Measurements from ENCODE around the gene ABLIM2.

Gene ABLIM2

GRCh38 chr4:8084712-8085490 lies 73.7 kb downstream of the ABLIM2 start:
- DNase-seq (ENCODE audit: low spot score) = no peak

- DNase-seq (ENCODE audit: low spot score) = no peak
Observed at GRCh38 chr4:8084031-8084660, 74.5 kb downstream of the ABLIM2 start.

DNA sequence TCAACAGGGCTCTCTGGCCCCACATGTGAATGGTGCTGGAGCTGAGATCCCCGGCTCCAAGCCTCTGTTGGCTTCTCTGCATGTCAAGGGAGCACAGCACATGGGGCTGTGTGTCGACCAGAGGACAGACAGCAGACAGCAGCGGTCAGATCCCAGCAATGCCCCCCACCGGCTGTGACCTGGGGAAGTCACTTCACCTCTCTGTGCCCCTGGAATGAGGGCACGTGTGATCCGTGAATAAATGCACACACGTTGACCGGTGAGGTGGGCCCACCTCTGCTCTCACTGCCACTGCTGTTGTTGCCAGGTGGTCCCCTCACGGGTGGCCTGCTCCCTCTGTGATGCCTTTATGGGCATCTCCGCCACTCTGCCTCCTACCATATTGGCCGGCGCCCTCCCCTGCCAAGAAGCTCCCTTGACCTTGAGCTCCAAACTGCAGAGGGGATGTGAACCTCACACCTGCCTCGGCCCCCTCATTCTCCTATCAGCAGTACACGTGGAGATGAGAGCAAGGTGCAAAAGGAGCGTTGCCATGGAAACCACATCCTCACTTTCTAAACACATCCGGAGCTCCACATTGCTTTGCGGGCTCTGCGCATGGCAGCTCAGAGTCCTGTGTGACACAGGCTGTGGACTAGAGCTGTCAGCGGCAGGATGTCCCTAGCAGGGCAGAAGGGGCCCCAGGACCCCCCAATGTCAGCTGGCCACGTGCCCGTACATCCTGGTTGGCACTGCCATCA lies 75.4 kb downstream of the ABLIM2 start:
- DNase-seq (ENCODE audit: low spot score) = no peak

- no peak for DNase-seq (ENCODE audit: low spot score)
Observed at GRCh38 chr4:8082517-8083055, 76.0 kb downstream of the ABLIM2 start.

- DNase-seq (ENCODE audit: low spot score) = no peak
Observed at GRCh38 chr4:8081621-8082516, 76.7 kb downstream of the ABLIM2 start.

DNA sequence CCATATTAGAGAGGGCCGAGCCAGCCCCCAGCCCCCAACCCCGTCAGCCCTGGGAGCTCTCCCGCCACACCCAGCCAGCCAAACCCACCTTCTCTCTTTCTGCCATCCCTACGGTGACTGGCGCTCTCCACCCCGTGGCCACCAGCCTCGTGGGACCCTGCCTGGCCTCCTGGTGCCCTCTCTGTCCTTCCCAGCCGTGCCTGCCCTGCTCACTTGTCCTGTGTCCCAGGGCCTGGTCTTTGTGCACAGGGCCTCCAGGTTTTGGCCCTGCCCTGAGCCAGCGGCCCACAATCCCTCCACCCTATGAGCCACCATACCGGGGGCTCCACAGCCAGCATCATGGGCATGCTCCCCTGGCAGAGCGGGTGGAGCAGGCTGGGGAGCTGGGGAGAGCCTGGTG lies 77.4 kb downstream of the ABLIM2 start:
- no peak for DNase-seq (ENCODE audit: low spot score)

- DNase-seq (ENCODE audit: low spot score) = no peak
Observed at GRCh38 chr4:8080754-8081065, 77.9 kb downstream of the ABLIM2 start.

DNA sequence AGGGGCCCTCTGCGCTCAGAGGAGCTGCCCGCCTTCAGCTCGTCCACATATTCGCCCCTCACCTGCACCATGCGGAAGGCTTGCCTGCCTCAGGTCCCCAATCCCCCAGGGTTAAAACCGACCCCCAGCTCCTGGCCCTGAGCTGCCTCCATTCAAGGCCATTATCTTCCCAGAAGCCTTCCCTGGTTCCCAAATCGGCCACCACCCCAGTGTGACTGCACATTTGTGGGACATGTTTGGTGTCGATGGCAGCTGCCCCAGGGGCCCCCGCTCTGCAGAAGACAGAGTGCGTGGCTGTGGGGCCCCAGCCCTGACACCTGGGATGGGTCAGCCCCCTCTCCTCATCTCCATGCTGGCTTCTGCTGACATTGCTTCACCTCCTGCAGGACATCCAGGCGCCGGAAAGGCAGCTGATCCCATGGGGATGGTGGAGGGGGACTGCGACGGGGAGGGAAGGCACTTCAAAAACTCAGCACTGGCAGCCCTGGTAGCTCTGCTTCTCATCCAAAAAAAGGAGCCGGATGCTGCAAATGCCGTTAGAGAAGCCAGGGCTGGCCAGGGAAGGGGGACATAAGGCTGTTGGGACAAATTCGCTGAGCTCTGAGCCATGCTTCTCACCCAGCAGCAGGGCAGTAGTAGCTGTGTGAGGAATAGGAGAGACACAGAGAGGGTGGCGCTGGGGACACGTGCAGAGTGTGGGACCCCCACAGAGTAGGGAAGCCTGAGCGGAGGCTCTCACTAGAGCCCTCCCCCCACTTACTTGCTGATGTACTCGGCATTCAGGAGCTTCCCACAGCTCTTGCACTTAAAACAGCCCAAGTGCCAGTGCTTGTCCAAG lies 78.5 kb downstream of the ABLIM2 start:
- no peak for DNase-seq (ENCODE audit: low spot score)

DNA sequence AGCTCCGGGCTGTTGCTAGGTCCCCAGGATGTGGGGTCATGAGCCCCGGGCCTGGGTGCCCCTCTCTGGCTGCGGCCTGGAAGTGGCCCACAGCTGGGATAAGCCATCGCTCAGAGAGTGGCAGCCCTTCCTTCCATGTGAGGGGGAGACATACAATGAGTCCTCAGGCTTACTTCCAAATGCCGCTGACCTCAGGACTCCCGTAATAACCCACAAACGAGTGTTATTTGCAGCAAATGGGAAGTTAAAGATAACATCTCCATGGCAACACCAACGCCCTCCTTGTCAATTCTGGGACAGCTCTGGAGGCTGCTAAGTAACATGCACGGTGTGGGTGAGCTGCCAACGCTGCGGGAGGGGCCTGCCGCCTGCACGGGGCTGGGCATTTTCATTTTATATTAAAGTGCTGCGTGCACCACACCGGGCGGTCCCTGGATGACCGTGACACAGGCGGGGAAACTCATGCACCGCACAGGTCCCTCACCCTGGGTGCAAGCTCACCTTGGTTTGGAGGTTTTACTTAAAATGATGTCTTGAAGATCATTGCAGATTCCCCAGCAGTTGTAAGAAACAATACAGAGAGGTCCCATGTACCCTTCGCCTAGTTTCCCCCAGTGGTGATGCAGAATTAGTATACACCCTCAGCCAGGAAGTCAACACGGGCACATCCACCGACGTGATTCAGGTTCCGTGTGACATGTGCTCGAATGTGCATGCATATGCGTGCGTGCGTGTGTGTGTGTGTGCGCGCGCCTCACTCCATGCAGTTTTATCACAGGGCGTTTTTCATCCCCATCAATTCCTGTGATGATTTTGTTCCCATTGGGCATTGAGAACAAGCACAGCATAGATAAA lies 79.4 kb downstream of the ABLIM2 start:
- DNase-seq (ENCODE audit: low spot score) = no peak

GRCh38 chr4:8078610-8079015 lies 80.0 kb downstream of the ABLIM2 start:
- no peak for DNase-seq (ENCODE audit: low spot score)

- no peak for DNase-seq (ENCODE audit: low spot score)
Observed at GRCh38 chr4:8078109-8078494, 80.5 kb downstream of the ABLIM2 start.

DNA sequence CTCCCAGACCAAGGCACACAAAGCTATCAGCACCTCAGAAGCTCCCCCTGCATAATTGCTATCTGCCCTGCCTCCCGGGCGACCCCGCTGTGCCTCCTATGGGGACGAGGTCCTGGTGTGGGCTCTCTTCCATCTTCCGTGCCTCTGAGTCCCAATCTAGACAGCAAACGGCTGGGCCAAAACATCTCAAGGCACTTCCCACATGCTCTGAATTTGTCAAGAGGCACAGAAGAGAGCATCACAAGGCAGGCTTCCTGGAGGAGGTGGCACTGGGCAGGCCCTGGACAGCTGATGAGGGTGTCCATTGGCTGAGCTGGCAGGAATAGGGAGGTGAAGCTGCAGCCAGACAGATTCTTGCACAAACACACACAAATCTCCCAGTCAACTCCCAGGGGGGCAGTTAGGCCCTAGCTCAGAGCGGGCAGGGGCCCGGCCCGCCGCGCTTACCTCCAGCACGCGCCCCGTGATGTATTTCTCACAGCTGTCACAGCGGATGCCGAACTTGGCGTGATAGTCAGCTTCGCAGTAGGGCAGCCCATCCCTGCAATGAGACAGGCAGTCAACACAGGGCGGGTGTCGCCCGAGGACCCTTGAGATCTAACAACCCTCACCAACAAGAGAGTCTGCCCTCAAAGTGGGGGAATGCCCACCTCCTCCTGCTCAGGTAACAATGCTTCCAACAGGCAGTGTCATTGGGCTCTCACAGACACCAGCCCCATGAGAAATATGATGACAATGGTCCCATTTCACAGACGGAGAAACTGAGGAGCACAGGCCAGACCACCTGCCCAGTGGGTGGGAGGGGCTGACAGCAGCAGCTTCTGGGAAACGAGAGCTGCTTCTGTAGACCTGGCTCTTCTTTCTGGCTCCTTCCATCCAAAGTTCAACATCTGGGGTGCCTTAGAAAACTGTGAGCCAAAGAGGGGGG lies 81.2 kb downstream of the ABLIM2 start:
- DNase-seq (ENCODE audit: low spot score) = no peak

GRCh38 chr4:8076023-8076422 lies 82.6 kb downstream of the ABLIM2 start:
- DNase-seq (ENCODE audit: low spot score) = no peak

- DNase-seq (ENCODE audit: low spot score) = no peak
Observed at GRCh38 chr4:8073206-8073863, 85.3 kb downstream of the ABLIM2 start.

DNA sequence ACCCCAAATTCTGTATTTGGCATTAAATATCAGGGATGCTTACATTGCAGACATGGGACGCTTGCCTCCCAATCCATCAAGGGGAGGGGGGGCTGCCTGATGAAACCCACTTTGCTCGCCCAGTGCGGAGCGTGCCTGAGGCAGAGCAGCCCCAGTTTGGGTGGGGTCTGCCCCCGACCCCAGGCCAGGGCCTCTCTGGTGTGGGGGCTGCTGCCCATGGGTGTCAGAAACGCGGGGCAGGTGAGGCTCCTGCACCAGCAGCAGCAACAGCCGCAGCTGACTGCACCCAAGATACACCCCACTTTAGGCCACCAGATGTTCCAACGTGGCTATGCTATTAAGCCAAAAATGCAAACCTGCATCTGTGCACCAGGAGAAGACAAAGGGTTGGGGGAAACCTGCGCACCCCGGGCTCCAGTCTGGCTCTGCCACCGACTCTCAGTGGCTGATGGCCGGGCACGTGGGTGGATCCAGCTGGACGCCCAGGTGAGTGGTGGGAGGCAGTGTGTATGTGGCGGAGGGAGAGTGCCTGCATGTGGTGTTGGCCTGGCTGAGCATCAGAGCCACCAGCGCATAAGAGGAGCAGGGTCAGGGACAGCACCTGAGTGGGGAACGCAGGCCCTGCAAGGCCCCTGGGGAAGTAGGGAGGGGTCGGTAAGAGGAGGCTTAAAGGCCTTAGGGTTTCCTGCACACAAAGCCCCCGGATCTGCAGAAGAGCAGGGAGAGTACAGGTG lies 86.2 kb downstream of the ABLIM2 start:
- DNase-seq (ENCODE audit: low spot score) = no peak

DNA sequence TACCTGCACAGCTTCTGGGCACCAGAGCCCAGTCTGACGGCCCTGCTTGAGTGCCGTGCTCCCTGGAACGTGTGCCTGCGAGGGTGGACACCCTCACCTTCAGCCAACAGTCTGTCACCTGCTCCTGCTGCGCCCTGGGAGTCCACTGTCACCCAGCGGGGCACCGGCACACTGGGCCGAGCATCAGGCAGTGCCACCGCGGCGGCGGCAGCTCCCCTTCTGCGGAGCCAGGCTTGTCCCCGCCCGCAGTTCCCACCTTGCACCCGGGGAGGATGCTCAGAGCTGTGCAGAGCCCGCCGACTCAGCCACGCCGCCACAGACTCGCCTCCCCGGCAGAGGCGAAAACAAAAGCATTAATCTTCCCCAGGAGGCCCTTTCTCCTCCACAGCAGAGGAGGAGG lies 86.8 kb downstream of the ABLIM2 start:
- DNase-seq (ENCODE audit: low spot score) = no peak
